TTC549 (cell line): ENCODE results near the gene ADAMTS13.

ENCODE experiments used
- FAIRE-seq: peaks from 2 replicates; lab custom pipeline; 2012; peaks lifted over from hg19 to GRCh38; lab: Jason Lieb, UNC

ADAMTS13 gene

GRCh38 chr9:133472277-133472645 is 50.1 kb downstream of the ADAMTS13 start:
- FAIRE-seq = no peak

GRCh38 chr9:133472753-133473378 is 50.7 kb downstream of the ADAMTS13 start:
- FAIRE-seq = no peak

GRCh38 chr9:133473743-133474142 is 51.6 kb downstream of the ADAMTS13 start:
- FAIRE-seq = no peak

- FAIRE-seq = no peak
Measured at GRCh38 chr9:133474215-133474614, 52.0 kb downstream of the ADAMTS13 start.

GRCh38 chr9:133474853-133475252 is 52.7 kb downstream of the ADAMTS13 start:
- no peak for FAIRE-seq

GRCh38 chr9:133475292-133476012 is 53.3 kb downstream of the ADAMTS13 start:
- FAIRE-seq = no peak

- no peak for FAIRE-seq
Measured at GRCh38 chr9:133476036-133476931, 54.1 kb downstream of the ADAMTS13 start.

GRCh38 chr9:133476941-133477340 is 54.8 kb downstream of the ADAMTS13 start:
- FAIRE-seq = no peak

GRCh38 chr9:133477461-133477860 is 55.3 kb downstream of the ADAMTS13 start:
- FAIRE-seq = no peak

- FAIRE-seq = no peak
Measured at GRCh38 chr9:133477992-133478850, 56.1 kb downstream of the ADAMTS13 start.

- no peak for FAIRE-seq
Measured at GRCh38 chr9:133478851-133479711, 56.9 kb downstream of the ADAMTS13 start, which contains the start of gene SLC2A6. TSS of gene SLC2A6 (minus strand) at chr9:133479099. CDS start at chr9:133479059, 40 bp downstream.

- FAIRE-seq = no peak
Measured at GRCh38 chr9:133483611-133484010, 61.4 kb downstream of the ADAMTS13 start.

- no peak for FAIRE-seq
Measured at GRCh38 chr9:133484671-133485437, 62.7 kb downstream of the ADAMTS13 start.

- no peak for FAIRE-seq
Measured at GRCh38 chr9:133485531-133486260, 63.5 kb downstream of the ADAMTS13 start.

- FAIRE-seq = no peak
Measured at GRCh38 chr9:133487331-133487725, 65.2 kb downstream of the ADAMTS13 start.

- FAIRE-seq = no peak
Measured at GRCh38 chr9:133488686-133489252, 66.6 kb downstream of the ADAMTS13 start.

GRCh38 chr9:133489253-133490190 is 67.4 kb downstream of the ADAMTS13 start:
- no peak for FAIRE-seq

- no peak for FAIRE-seq
Measured at GRCh38 chr9:133490201-133490681, 68.1 kb downstream of the ADAMTS13 start.
